ENCODE results near the gene HOXD8.
A peak's percentile ranks its signal among the peaks of the same experiment; 100 is the strongest.

Gene HOXD8

DNA sequence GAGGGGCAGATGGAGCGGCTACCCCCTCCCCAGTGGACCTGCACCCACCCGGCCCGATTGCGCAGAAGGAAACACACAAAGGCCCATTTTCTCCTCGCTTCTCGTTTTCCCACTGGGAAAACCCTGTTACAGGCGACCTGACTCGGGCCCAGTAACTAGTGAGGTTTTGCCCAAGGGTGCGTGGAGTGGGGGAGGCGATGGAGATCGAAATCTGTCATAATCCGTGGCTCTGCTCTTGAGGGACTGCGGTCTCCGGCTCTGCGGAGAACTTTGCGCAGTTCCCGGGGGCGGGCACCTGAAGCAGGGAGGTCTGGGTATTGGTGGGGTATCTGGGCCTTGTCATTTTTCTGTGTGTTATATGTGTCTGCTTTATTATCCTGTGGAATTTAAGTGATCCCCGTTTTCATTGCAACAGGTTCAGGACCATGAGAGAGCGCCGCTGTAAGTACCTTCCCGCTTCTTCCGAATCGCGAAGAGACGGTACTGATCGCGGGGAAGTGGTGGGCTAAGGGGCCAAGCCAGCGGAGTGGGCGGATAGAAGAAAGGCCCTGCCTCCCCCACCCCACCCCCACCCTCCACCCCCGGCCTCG is 17.8 kb downstream of the HOXD8 start:
- H3K27me3 ChIP-seq (ENCODE audit: control insufficient read depth in 3 of 3, insufficient read depth in 3 of 3, low read depth in 1 of 3, low read length in 3 of 3), result peaks cover 48 to 97% (median 94%) of the 10 kb centered on the region in 3 experiments

DNA sequence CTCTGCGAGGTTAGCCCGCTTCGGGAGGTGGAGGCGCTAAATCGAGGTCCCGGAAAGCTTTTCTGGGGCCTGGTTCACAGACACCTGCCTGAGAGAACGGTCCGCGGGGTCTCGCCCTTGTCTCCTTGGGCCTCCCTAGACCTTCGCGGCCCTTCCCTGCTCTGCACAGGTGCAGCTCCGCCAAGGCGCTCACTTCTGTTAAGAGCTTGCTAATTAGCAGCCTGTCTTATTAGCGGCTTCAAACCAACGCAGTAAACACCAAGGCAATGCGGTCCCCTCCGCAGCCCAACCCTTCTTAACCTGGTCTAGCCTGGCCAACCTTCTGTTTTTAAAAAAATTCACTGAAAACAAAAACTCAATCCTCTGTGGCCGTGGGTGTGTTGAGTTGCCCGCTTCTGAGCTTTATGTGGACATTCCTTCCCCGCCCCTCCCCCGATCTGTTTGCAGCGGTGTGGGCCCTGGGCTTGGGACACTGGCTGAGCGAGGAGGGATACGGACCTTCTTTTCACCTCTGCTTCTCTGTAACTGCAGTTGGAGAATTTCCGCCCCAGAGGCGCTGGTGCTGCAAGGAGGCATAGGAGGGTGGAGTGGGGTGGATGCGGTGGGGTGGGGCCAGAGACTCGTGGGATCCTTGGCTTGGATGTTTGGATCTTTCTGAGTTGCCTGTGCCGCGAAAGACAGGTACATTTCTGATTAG is 18.4 kb downstream of the HOXD8 start:
- H3K27ac ChIP-seq (replicated peaks; ENCODE audit: low read length), result no peak overlapping the region
- H4K91ac ChIP-seq (ENCODE audit: low read depth, low read length, poor library complexity), result no peak overlapping the region
- no peak overlapping the region for H2AFZ ChIP-seq (ENCODE audit: low read length)
- H3K14ac ChIP-seq (ENCODE audit: low read length), result no peak overlapping the region
- no peak overlapping the region for H3K9ac ChIP-seq (ENCODE audit: low read depth, low read length, poor library complexity)
- no peak for DNase-seq (ENCODE audit: low spot score)
- H2AK5ac ChIP-seq (ENCODE audit: low read depth, low read length), result no peak overlapping the region
- peaks cover 0 to 9% of the 10 kb centered on the region in 2 donors for H3K9me3 ChIP-seq (replicated peaks in 1 of 2; ENCODE audit: control insufficient read depth in 2 of 2, insufficient read depth in 1 of 2, low read depth in 1 of 2, low read length in 2 of 2)
- H3K4me2 ChIP-seq (ENCODE audit: insufficient read depth, low read length, poor library complexity, severe bottlenecking), result no peak overlapping the region
- WGBS, 2 donors (ENCODE audit: extremely low coverage in 2 of 2, insufficient read length in 2 of 2, insufficient replicate concordance in 1 of 2), result no CpG with 5 or more reads among the region's 31 CpGs
- H4K8ac ChIP-seq (ENCODE audit: low read depth, low read length), result no peak overlapping the region
- no peak overlapping the region for H2BK12ac ChIP-seq (ENCODE audit: low read length)
- H3K27me3 ChIP-seq (ENCODE audit: control insufficient read depth in 3 of 3, insufficient read depth in 3 of 3, low read depth in 1 of 3, low read length in 3 of 3), result peaks cover 54 to 97% (median 95%) of the 10 kb centered on the region in 3 experiments
- H2BK120ac ChIP-seq (ENCODE audit: low read depth, low read length), result no peak overlapping the region
- H3K79me1 ChIP-seq (ENCODE audit: low read depth, low read length), result no peaks in the 10 kb centered on the region
- no peak overlapping the region for H3K4me3 ChIP-seq (ENCODE audit: low read length in 2 of 2)
- no peak overlapping the region for H2BK15ac ChIP-seq (ENCODE audit: low read length)
- peak overlapping the region; percentile 13 for H2BK5ac ChIP-seq (ENCODE audit: low read length)
- H3K4ac ChIP-seq (ENCODE audit: low read length), result no peak overlapping the region
- H3K4me1 ChIP-seq (ENCODE audit: control insufficient read depth in 2 of 2, insufficient read depth in 1 of 2, low read depth in 1 of 2, low read length in 2 of 2), result no peaks in the 10 kb centered on the region
- H3K23ac ChIP-seq (ENCODE audit: low read depth, low read length, poor library complexity), result no peak overlapping the region
- H3K36me3 ChIP-seq (replicated peaks in 1 of 2; ENCODE audit: control insufficient read depth in 2 of 2, insufficient read depth in 2 of 2, low read length in 2 of 2), result no peaks in the 10 kb centered on the region
- H3K18ac ChIP-seq (ENCODE audit: low read length), result no peak overlapping the region

More for the DNA sequence above, 17.8 kb downstream of the HOXD8 start:
- Histone ChIP-seq H3K4me3 (ENCODE audit: low read length in 2 of 2) (no peak overlapping the region), H3K4ac (ENCODE audit: low read length) (no peak overlapping the region), H3K36me3 (replicated peaks in 1 of 2; ENCODE audit: control insufficient read depth in 2 of 2, insufficient read depth in 2 of 2, low read length in 2 of 2) (no peaks in the 10 kb centered on the region), H3K79me1 (ENCODE audit: low read depth, low read length) (no peaks in the 10 kb centered on the region), H4K8ac (ENCODE audit: low read depth, low read length) (no peak overlapping the region), H3K23ac (ENCODE audit: low read depth, low read length, poor library complexity) (no peak overlapping the region), H2BK15ac (ENCODE audit: low read length) (no peak overlapping the region), H4K91ac (ENCODE audit: low read depth, low read length, poor library complexity) (no peak overlapping the region), H2BK120ac (ENCODE audit: low read depth, low read length) (no peak overlapping the region), H3K18ac (ENCODE audit: low read length) (peak overlapping the region; percentile 13), H2BK5ac (ENCODE audit: low read length) (no peak overlapping the region), H3K9ac (ENCODE audit: low read depth, low read length, poor library complexity) (no peak overlapping the region), H2BK12ac (ENCODE audit: low read length) (no peak overlapping the region), H2AFZ (ENCODE audit: low read length) (peak overlapping the region; percentile 35), H3K9me3 (replicated peaks in 1 of 2; ENCODE audit: control insufficient read depth in 2 of 2, insufficient read depth in 1 of 2, low read depth in 1 of 2, low read length in 2 of 2) (peaks cover 0 to 9% of the 10 kb centered on the region in 2 donors), H2AK5ac (ENCODE audit: low read depth, low read length) (no peak overlapping the region), H3K4me1 (ENCODE audit: control insufficient read depth in 2 of 2, insufficient read depth in 1 of 2, low read depth in 1 of 2, low read length in 2 of 2) (no peaks in the 10 kb centered on the region), H3K4me2 (ENCODE audit: insufficient read depth, low read length, poor library complexity, severe bottlenecking) (no peak overlapping the region), H3K14ac (ENCODE audit: low read length) (no peak overlapping the region), H3K27ac (replicated peaks; ENCODE audit: low read length) (no peak overlapping the region)
- no CpG with 5 or more reads among the region's 32 CpGs for WGBS, 2 donors (ENCODE audit: extremely low coverage in 2 of 2, insufficient read length in 2 of 2, insufficient replicate concordance in 1 of 2)
- DNase-seq (ENCODE audit: low spot score), result no peak

DNA sequence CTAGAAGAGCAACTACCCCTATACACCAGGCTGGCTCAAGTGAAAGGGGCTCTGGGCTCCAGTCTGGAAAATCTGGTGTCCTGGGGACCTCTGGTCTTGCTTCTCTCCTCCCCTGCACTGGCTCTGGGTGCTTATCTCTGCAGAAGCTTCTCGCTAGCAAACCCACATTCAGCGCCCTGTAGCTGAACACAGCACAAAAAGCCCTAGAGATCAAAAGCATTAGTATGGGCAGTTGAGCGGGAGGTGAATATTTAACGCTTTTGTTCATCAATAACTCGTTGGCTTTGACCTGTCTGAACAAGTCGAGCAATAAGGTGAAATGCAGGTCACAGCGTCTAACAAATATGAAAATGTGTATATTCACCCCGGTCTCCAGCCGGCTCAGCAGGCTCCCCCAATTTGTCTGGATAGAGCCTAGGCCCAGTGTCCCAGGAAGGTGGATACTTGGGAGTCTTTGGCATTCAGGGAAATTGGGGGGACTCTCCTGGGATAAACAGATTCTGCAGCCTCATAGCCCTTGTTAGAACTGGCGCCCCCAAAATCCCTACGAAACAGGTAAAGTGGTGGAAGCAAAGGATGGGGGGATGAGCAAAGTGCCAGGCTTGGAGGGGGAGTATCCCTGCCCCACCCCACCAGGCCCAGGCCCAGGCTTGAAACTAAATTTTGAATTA is 19.4 kb downstream of the HOXD8 start:
- Histone ChIP-seq H2BK5ac (ENCODE audit: low read length) (no peak overlapping the region), H3K4me3 (ENCODE audit: low read length in 2 of 2) (no peak overlapping the region), H3K4me1 (ENCODE audit: control insufficient read depth in 2 of 2, insufficient read depth in 1 of 2, low read depth in 1 of 2, low read length in 2 of 2) (no peaks in the 10 kb centered on the region), H3K9ac (ENCODE audit: low read depth, low read length, poor library complexity) (no peak overlapping the region), H3K14ac (ENCODE audit: low read length) (peak overlapping the region; percentile 50), H3K9me3 (replicated peaks in 1 of 2; ENCODE audit: control insufficient read depth in 2 of 2, insufficient read depth in 1 of 2, low read depth in 1 of 2, low read length in 2 of 2) (peaks cover 0 to 9% of the 10 kb centered on the region in 2 donors), H4K91ac (ENCODE audit: low read depth, low read length, poor library complexity) (no peak overlapping the region), H2BK120ac (ENCODE audit: low read depth, low read length) (no peak overlapping the region), H3K4ac (ENCODE audit: low read length) (no peak overlapping the region), H2AFZ (ENCODE audit: low read length) (no peak overlapping the region), H2BK15ac (ENCODE audit: low read length) (no peak overlapping the region), H3K79me1 (ENCODE audit: low read depth, low read length) (no peaks in the 10 kb centered on the region), H2BK12ac (ENCODE audit: low read length) (no peak overlapping the region), H3K27me3 (ENCODE audit: control insufficient read depth in 3 of 3, insufficient read depth in 3 of 3, low read depth in 1 of 3, low read length in 3 of 3) (peaks cover 58 to 97% (median 95%) of the 10 kb centered on the region in 3 experiments), H3K36me3 (replicated peaks in 1 of 2; ENCODE audit: control insufficient read depth in 2 of 2, insufficient read depth in 2 of 2, low read length in 2 of 2) (no peaks in the 10 kb centered on the region), H3K18ac (ENCODE audit: low read length) (no peak overlapping the region), H3K27ac (replicated peaks; ENCODE audit: low read length) (no peak overlapping the region), H3K23ac (ENCODE audit: low read depth, low read length, poor library complexity) (no peak overlapping the region), H2AK5ac (ENCODE audit: low read depth, low read length) (no peak overlapping the region), H4K8ac (ENCODE audit: low read depth, low read length) (no peak overlapping the region), H3K4me2 (ENCODE audit: insufficient read depth, low read length, poor library complexity, severe bottlenecking) (no peak overlapping the region)
- DNase-seq (ENCODE audit: low spot score), result no peak
- no CpG with 5 or more reads among the region's 11 CpGs for WGBS, 2 donors (ENCODE audit: extremely low coverage in 2 of 2, insufficient read length in 2 of 2, insufficient replicate concordance in 1 of 2)

GRCh38 chr2:176149481-176149938 is 20.0 kb downstream of the HOXD8 start:
- peaks cover 59 to 100% (median 97%) of the 10 kb centered on the region in 3 experiments for H3K27me3 ChIP-seq (ENCODE audit: control insufficient read depth in 3 of 3, insufficient read depth in 3 of 3, low read depth in 1 of 3, low read length in 3 of 3)
- no peak overlapping the region for H3K4me3 ChIP-seq (ENCODE audit: low read length in 2 of 2)
- H3K27ac ChIP-seq (replicated peaks; ENCODE audit: low read length), result no peak overlapping the region

More at GRCh38 chr2:176149481-176149938, 20.0 kb downstream of the HOXD8 start:
- Histone ChIP-seq H3K79me1 (ENCODE audit: low read depth, low read length) (no peaks in the 10 kb centered on the region), H4K91ac (ENCODE audit: low read depth, low read length, poor library complexity) (no peak overlapping the region), H2AK5ac (ENCODE audit: low read depth, low read length) (no peak overlapping the region), H2AFZ (ENCODE audit: low read length) (no peak overlapping the region), H3K4me2 (ENCODE audit: insufficient read depth, low read length, poor library complexity, severe bottlenecking) (no peak overlapping the region), H2BK12ac (ENCODE audit: low read length) (no peak overlapping the region), H2BK120ac (ENCODE audit: low read depth, low read length) (no peak overlapping the region), H2BK5ac (ENCODE audit: low read length) (no peak overlapping the region), H3K36me3 (replicated peaks in 1 of 2; ENCODE audit: control insufficient read depth in 2 of 2, insufficient read depth in 2 of 2, low read length in 2 of 2) (no peaks in the 10 kb centered on the region), H2BK15ac (ENCODE audit: low read length) (no peak overlapping the region), H4K8ac (ENCODE audit: low read depth, low read length) (no peak overlapping the region), H3K14ac (ENCODE audit: low read length) (peak overlapping the region; percentile 7), H3K4me1 (ENCODE audit: control insufficient read depth in 2 of 2, insufficient read depth in 1 of 2, low read depth in 1 of 2, low read length in 2 of 2) (no peaks in the 10 kb centered on the region), H3K23ac (ENCODE audit: low read depth, low read length, poor library complexity) (no peak overlapping the region), H3K18ac (ENCODE audit: low read length) (no peak overlapping the region), H3K4ac (ENCODE audit: low read length) (no peak overlapping the region), H3K9ac (ENCODE audit: low read depth, low read length, poor library complexity) (no peak overlapping the region), H3K9me3 (replicated peaks in 1 of 2; ENCODE audit: control insufficient read depth in 2 of 2, insufficient read depth in 1 of 2, low read depth in 1 of 2, low read length in 2 of 2) (peaks cover 0 to 9% of the 10 kb centered on the region in 2 donors)
- no CpG with 5 or more reads among the region's 22 CpGs for WGBS, 2 donors (ENCODE audit: extremely low coverage in 2 of 2, insufficient read length in 2 of 2, insufficient replicate concordance in 1 of 2)
- DNase-seq (ENCODE audit: low spot score), result no peak

Measured in neuronal stem cell (in vitro differentiated cells).